Fibroblast of skin of abdomen (primary cell): Measurements from ENCODE around the gene CHRNB1.
A peak's percentile ranks its signal among the peaks of the same experiment; 100 is the strongest.
"Not testable (repeated sequence)": the region's sequence is repeated elsewhere in the genome, so short reads cannot be mapped to it uniquely, and the experiment has no call there.

ENCODE experiments used
- DNase-seq: peaks from one replicate; pipeline ENCODE4 v3.0.0-alpha.2; 2013

Gene CHRNB1

DNA sequence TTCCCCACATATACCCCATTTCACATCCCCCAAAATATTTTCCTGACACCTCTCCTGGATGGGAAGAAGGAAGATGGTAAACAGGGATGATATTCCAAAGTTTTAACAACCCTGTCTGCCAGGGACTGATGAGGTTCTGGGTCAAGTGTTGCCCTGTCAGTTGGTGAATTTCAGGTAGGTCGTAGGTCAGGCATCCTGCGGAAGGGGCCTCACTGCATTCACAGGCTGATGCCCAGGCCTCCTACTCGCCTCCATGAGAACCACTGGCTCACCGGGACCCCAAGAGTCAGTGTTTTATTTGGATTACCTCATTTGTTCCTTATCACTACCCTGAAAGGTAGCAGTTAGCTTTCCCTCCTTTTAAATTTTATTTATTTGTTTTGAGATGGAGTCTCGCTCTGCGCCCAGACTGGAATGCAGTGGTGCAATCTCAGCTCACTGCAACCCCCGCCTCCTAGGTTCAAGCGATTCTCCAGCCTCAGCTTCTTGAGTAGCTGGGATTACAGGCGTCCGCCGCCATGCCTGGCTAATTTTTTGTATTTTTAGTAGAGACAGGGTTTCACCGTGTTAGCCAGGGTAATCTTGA, 24.0 kb downstream of the CHRNB1 start:
- DNase-seq = no peak

DNA sequence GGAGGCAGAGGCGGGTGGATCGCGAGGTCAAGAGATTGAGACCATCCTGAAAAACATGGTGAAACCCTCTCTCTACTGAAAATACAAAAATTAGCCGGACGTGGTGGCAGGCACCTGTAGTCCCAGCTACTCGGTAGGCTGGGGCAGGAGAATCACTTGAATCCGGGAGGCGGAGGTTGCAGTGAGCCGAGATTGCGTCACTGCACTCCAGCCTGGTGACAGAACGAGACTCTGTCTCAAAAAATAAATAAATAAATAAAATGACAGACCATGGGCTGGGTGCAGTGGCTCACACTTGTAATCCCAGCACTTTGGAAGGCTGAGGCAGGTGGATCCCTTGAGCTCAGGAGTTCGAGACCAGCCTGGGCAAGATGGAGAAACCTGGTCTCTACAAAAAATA, 25.0 kb downstream of the CHRNB1 start:
- DNase-seq = not testable (repeated sequence)

DNA sequence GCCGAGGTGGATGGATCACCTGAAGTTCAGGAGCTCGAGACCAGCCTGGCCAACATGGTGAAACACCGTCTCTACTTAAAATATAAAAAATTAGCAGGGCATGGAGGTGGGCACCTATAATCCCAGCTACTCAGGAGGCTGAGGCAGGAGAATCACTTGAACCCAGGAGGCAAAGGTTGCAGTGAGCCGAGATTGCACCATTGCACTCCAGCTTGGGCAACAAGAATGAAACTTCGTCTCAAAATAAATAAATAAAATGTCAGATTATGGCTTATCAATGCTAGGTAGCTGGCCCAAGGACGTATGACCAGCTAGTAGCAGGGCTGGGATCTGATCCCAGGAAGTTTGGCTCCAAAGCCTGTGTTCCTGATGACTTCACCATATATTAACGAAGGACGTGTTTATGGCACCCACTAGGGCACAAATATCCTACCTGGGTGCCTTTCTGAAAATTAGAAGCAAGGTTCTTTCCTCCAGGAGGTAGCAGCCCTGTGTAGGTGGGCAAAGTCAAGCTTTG, 25.7 kb downstream of the CHRNB1 start:
- not testable (repeated sequence) for DNase-seq

DNA sequence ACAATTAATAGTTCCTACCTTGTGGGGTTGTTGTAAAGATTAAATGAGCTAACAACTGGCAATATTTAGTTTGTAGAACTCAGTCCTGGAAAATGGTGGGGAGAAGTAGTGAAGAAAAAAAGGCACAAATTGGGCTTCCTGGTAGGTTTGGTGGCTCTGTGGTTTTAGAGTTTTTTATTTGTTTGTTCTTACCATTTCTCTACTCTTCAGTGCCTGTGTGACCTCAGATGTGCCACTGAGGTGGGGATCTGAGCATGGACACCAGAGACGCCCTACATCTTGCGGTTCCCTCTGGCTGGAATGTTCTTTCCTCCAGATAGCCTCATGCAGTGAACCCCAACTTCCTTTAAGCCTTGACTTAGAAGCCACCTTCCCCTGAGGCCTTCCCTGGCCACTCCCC, 26.9 kb downstream of the CHRNB1 start:
- no peak for DNase-seq

DNA sequence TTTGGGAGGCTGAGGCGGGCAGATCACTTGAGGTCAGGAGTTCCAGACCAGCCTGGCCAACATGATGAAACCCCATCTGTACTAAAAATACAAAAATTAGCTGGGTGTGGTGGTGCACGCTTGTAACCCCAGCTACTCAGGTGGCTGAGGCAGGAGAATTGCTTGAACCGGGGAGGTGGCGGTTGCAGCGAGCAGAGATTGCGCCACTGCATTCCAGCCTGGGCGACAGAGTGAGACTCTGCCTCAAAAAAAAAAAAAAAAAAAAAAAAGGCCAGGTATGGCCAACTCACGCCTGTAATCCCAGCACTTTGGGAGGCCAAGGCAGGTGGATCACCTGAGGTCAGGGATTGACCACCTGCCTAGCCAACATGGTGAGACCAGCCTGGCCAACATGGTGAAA, 29.9 kb downstream of the CHRNB1 start:
- not testable (repeated sequence) for DNase-seq

DNA sequence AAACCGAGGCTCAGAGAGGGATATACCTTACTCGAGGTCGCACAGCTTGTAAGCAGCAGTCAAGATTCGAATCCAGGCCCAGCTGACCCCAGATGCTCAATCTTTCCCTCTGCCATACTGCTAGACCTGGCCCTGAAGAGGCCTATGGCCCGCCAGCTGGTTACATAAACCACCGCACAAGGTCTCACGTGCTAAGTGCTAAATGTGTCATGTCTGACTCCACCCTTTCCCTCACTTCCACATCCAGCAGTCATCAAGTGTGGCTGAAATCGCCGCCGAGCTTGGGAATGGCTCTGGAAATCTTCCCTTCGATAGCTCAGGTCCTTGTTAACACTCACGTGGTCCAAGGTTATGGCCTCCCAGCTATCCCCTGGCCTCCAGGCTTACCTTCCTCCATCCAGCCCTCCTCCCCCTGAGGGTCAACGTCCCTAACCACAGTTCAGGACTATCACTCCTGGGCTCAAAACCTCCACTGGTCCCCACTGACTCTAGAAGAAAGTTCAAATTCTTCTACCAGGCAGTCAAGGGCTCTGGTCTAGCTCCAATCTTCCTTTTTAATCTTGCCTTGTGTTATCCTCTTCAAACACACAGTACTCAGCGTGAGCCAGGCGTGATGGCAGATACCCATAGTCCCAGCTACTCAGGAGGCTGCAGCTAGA, 31.0 kb downstream of the CHRNB1 start:
- DNase-seq = no peak

DNA sequence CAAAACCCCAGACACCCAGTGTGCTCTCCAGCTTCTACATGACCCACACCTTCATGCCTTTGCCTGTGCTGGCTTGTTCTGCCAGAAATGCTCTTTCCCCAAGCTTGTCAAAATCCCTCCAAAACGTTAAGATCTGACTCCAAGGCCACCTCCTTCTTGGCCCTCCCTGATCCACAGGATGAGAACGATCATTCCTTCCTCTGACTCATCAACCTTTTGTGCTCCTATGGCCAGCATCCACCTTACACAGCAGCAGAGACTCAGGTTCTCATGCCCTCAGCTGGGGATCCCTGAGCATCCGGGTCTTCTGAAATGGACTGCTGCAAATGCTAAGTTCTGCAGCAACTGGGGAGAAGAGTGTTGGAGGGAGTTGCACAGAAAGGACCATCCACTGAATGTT, 31.6 kb downstream of the CHRNB1 start:
- no peak for DNase-seq

DNA sequence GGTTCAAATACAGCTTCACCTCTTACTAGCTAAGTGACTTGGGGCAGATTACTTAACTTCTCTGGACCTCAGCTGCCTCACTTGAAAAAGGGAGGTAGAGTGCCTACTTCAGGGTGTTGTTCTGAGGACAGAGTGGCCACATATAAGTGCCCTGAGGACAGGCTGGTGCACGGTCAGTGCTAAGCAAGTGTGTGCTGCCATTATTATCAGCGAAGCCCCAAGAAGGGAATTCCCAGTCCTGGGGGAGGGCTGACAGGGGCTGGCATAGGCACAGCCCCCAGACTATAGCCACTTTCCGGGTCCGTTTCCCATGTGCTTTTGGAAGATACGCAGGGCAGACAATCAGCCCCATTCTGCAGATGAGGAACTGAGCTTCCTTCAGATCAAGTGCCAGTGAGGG, 32.1 kb downstream of the CHRNB1 start:
- no peak for DNase-seq

DNA sequence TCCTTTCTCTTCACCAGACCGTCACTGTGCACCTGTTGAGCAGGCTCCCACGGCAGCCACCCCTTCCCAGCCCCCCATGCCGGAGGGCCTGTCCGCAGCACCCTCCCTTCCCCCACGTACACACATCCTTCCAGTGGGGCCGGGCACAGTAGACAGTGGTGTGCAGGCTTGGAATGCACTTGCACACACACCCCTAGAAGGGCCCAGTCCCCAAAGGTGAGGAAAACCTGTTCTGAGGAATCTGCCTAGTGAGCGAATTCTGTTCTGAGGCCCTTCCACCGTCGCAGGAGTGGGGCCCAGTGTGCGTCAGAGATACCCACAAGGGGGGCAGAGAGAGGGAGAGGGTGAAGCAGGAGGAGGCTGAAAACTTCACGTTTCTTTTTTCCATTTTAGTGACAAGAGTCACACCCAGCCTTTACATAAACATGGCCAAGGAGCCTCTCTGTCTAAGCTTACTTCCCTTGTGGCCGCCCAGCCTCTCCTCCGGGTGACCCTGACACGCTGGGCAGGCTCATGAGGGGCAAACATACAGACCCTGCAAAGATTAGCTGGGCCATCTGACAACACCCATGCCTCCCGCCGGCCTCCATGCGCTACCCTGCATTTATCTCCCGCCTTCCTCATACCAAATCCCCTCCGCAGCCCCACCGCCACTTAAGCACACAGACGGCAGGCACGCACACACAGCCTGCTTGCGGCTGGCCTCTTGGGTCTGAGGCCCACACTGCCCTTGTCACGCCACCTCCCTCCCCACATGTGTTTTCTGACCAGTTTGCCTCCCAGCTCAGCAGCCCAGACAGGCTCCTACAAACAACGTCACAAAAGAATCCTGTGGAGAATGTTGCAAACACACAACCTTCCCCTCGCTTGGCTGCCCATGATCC, 32.8 kb downstream of the CHRNB1 start:
- DNase-seq = peak; percentile 74

DNA sequence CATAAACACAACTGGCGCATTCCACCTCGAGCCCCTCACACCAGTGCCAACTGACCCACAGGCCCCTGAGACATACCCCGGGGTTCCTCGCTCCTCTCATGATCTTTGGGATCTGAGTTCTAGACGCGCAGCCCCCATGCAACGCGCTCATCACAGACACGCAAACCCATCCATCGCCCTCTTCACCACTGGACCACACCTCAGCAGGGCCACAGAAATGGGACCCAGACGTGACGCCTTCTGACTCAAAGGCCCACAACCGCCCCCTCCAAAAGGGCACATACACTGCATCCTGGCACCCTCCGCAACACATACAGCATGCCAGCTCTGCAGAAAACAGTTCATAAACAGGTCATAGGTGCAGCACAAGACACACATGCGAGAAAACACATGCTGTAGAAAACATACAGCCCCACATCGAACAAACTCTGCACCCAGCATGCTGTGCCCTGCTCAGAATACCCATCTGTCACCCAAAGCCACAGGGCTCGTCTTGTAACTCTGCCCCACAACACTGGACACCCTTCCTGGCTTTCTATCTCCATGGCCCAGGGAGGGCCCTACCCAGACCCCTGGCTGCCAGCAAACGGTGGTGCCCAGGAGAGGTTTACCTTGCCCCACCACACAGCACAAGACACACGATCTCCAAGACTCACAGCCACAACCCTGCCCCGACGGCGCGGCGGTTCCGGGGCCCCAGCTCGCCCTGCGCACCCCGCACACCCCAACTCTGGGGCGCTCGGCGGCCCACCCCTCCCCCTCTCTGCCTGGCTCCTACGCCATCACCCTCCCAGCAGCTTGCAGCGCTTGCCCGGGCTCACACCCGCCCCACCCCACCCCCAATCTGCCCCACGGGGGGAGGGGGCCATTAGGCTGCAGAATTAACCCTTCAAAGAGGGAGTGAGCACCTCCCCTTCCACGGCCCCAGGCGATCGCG, 33.7 kb downstream of the CHRNB1 start:
- peak; percentile 44 for DNase-seq

DNA sequence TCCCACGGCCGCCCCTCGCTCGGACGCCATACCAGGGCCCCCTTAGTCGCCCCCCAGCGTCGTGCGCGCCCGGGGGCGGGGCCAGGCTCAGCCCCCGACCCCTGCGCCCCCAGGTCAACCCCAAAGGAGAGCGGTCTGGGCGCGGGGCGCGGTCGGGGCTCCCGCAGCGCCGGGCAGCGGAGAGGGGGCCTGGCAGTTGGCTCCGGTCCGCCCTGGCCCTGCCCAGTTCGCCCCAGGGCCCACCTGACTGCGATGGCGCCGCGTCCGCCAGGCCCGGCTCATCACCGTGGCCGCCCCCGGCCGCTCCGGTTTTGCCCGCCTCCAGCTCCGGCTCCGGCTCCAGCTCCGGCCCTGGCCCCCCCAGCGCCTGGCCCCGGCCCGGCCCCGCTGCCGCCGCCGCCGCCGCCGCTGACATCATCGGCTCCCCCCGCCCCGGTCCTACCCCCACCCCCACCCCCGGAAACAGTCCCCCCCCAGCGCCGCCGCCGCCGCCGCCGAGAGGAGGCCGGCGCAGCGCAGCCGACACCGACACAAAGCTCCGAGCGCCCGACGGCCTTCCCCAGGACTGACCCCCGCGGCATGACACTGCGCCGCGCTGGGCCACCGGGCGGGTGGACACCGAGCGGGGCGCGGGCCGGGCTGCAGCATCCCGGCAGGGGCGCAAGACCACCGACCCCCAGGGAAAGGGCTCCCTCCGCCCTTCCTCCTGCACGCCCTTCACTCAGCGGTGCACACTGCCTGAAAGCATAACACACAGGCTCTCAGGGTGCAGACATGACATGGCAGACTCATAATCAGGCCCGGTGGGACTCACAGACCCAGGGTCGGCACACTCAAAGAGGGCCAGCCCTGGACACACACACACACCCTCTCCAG, 34.6 kb downstream of the CHRNB1 start, which contains the start of gene ZBTB4:
TSS of gene ZBTB4 (minus strand) at position 419 of the 876 bp plus-strand sequence. CDS start 12,830 bp downstream, outside the sequence.
- DNase-seq = peak; percentile 52

DNA sequence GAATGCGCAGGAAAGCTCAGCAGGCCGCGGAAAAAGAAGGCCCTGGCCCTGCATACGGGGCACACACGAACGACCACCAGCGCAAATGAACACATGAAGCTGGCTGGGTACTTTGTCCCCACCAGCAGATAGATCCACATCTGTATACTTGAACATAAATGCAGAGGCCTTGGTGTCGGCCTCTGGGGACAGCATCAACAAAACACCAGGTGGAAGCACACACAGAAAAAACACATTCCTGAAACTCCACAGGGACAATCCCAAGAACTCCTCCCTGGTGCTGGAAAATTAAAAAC, 35.2 kb downstream of the CHRNB1 start:
- no peak for DNase-seq

DNA sequence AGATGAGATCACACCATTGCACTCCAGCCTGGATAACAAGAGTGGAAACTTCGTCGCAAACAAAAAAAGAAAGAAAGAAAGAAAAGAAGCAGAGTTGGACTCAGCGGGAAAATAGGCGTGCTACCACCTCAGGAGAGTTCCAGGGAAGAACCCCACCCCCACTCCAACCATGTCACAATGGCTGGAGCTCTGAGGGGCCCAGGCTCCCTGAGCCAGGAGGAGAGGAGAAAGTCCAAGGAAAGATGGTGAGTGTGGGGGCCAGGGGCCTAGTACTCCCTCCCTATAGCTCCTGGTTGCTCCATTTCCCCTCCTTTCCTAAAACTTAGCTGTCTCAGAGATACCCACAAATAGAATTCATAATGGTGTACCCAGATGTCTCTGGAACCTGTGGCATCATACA, 36.4 kb downstream of the CHRNB1 start, which contains the start of gene SLC35G6:
TSS of gene SLC35G6 (plus strand) at position 172 of the 400 bp plus-strand sequence. CDS start at position 243, 71 bp downstream.
- not testable (repeated sequence) for DNase-seq

DNA sequence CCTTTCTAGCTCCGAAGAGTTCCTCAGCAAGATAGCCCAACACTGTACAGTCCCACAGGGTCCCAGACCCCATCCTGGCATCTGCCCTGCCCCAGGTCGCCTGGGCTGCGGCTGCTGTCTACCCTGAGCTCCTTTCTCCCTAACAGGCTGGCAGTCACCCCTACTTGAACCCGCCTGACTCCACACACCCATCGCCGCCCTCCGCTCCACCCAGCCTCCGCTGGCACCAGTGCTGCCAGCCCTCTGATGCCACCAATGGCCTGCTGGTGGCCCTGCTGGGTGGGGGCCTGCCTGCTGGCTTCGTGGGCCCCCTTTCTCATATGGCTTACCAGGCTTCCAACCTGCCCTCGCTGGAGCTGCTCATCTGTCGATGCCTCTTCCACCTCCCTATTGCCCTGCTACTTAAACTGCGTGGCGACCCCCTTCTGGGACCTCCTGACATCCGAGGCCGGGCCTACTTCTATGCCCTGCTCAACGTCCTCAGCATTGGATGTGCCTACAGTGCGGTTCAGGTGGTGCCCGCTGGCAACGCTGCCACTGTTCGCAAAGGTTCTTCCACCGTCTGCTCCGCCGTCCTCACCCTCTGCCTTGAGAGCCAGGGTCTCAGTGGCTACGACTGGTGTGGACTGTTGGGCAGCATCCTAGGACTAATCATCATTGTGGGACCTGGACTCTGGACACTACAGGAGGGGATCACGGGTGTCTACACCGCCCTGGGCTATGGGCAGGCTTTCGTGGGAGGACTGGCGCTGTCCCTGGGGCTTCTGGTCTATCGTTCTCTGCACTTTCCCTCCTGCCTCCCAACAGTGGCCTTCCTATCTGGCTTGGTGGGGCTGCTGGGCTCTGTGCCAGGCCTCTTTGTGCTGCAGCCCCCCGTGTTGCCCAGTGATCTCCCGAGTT, 37.2 kb downstream of the CHRNB1 start:
- not testable (repeated sequence) for DNase-seq

DNA sequence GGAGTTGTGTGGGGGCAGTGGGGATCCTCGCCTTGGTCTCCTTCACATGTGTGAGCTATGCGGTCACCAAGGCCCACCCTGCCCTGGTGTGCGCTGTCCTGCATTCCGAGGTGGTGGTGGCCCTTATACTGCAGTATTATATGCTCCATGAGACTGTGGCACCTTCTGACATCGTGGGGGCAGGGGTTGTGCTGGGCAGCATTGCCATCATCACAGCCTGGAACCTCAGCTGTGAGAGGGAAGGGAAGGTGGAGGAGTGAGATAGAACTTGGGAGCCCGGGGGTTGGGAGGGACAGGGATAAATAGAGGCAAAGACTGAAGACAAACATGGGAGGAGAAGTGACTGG, 37.9 kb downstream of the CHRNB1 start:
- not testable (repeated sequence) for DNase-seq

DNA sequence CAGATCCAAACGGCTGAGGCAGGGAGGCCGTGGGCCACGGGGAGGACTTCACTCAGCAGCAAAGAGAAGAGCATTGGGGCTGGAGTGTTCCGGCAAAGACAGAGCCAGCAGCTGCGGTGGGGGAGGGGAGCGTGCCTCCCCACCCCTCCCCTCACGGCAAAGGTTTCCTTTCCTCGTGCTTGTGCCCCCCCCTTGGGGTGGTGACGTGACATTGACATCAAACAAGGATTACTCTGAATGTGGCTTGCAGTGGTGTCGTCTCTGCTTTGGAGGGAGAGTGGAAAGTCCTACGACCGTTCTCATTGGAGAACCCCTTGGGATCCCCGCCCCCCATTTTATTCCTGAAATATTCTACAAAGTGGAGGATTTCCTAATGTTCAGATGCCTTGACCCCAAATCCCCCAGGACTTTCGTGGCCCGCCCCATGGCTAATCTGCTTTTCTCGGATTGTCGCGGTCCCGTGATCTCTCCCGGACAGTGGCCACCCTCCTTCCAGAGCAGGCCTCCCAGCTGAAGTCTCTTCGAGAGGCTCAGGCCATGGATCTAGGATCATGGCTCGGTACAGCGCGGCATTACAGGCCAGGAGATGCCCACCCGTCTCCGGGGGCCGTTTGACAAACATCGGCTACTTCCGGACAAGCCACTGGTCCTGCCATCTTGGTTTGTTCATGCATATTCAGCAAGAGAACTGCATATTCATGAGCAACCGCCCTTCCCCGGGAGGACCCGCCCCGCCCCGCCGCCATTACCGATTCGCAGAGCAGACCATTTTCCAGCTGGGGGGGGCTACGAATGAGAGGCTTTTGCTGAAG, 38.6 kb downstream of the CHRNB1 start:
- DNase-seq = peak; percentile 93

DNA sequence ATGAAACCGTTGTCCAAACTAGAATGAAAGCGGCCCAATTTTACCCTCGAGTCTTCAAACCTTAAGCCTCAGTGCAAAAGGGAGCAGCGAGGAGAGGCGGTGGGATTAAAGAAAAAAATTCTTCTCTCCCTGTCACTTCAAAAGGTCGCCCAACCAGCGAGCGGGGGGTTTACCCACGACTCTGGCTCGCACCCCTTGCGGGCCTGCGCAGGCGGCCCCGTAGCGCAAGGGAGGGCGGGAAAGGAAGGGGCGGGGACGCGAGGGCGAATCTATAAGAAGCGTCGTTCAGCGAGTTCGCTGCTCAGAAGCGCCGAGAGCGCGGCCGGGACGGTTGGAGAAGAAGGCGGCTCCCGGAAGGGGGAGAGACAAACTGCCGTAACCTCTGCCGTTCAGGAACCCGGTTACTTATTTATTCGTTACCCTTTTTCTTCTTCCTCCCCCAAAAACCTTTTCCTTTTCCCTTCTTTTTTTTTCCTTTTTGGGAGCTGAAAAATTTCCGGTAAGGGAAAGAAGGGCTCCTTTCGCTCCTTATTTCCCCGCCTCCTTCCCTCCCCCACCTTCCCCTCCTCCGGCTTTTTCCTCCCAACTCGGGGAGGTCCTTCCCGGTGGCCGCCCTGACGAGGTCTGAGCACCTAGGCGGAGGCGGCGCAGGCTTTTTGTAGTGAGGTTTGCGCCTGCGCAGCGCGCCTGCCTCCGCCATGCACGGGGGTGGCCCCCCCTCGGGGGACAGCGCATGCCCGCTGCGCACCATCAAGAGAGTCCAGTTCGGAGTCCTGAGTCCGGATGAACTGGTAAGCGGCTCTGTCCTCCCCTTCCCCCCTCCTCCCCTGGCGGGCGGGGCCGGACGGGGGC, 39.4 kb downstream of the CHRNB1 start, which contains the start of gene POLR2A:
TSS of gene POLR2A (plus strand) at position 300 of the 852 bp plus-strand sequence.
- peak; percentile 97 for DNase-seq

DNA sequence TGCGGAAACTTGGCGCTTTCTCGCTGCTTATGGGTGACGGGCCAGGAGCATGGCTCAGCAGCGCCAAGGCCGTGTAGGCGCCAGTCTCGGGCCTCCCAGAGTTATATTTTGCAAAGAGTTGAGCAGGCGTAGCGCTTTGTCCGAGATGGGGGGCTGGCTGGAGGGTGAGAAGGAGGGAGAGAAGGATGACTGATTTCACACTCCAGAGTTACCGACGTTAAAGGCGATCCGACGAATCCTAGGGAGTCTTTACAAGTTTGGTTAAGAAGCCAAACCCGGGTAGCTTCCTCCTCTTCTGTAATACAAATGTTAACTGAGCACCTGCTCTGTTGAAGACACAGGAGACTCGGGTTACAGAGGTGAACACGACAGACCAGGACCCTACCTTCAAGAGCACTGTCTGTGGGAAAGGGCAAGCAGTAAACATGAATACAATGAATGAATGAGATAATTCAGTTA, 40.1 kb downstream of the CHRNB1 start:
- no peak for DNase-seq
